Stimulated activated naive CD8-positive, alpha-beta T cell treated with anti-CD3 and anti-CD28 coated beads, Interleukin-15, amount 100 ng/mL, for 72 hours (primary cell): ENCODE data around the gene NUP210.

Experiments used
- ATAC-seq: fragments of 150-1000 bp; cut with Tn5 transposase; 2 replicates; pipeline ENCODE4 v1.10.0; 2021; ENCODE audit warnings: mild to moderate bottlenecking, moderate library complexity
- DNase-seq, 2 donors: peaks; one replicate each; pipeline ENCODE4 v3.0.0; 2021 to 2022
- H3K27ac Mint-ChIP-seq, 2 donors: one replicate each; pipeline ENCODE4 v1.8.0; 2022; ENCODE audit warnings: mild to moderate bottlenecking in 2 of 2, mixed read lengths in 2 of 2, moderate library complexity in 2 of 2
- H3K27me3 Mint-ChIP-seq: one replicate; pipeline ENCODE4 v1.8.0; 2022; ENCODE audit warnings: mixed read lengths
- H3K4me1 Mint-ChIP-seq: one replicate; pipeline ENCODE4 v1.8.0; 2022; ENCODE audit warnings: mild to moderate bottlenecking, mixed read lengths
- H3K4me3 Mint-ChIP-seq, 2 donors: one replicate each; pipeline ENCODE4 v1.8.0; 2022; ENCODE audit warnings: mild to moderate bottlenecking in 2 of 2, mixed read lengths in 2 of 2, moderate library complexity in 1 of 2
- H3K9me3 Mint-ChIP-seq, 2 donors: one replicate each; pipeline ENCODE4 v1.8.0; 2022; ENCODE audit warnings: mixed read lengths in 2 of 2

The NUP210 gene

GRCh38 chr3:13341229-13341905 is 78.8 kb downstream of the NUP210 start:
- Mint-ChIP-seq H3K9me3 (no peaks in the 10 kb centered on the region), H3K27ac (peak overlapping the region; percentile 27 to 83), H3K4me3 (no peak overlapping the region), H3K4me1 (peaks cover 11% of the 10 kb centered on the region), H3K27me3 (no peaks in the 10 kb centered on the region)
- DNase-seq (no peak), ATAC-seq (no peak)

- Mint-ChIP-seq H3K9me3 (no peaks in the 10 kb centered on the region), H3K4me1 (peaks cover 4% of the 10 kb centered on the region), H3K27ac (peak overlapping the region in 1 of 2 donors; percentile 34), H3K4me3 (no peak overlapping the region), H3K27me3 (no peaks in the 10 kb centered on the region)
- ATAC-seq (no peak), DNase-seq (no peak)
Measured at GRCh38 chr3:13339833-13340232, 80.3 kb downstream of the NUP210 start.

- no peaks in the 10 kb centered on the region for H3K9me3 Mint-ChIP-seq
- no peak overlapping the region for H3K4me3 Mint-ChIP-seq
- DNase-seq (no peak), ATAC-seq (no peak)
- H3K4me1 Mint-ChIP-seq: no peaks in the 10 kb centered on the region
- no peaks in the 10 kb centered on the region for H3K27me3 Mint-ChIP-seq
- H3K27ac Mint-ChIP-seq: peak overlapping the region in 1 of 2 donors; percentile 51
Measured at GRCh38 chr3:13338996-13339395, 81.1 kb downstream of the NUP210 start.

GRCh38 chr3:13338231-13338630 is 81.9 kb downstream of the NUP210 start:
- Mint-ChIP-seq H3K4me3 (no peak overlapping the region), H3K4me1 (no peaks in the 10 kb centered on the region), H3K9me3 (no peaks in the 10 kb centered on the region), H3K27ac (peak overlapping the region; percentile 51 to 65), H3K27me3 (no peaks in the 10 kb centered on the region)
- no peak for ATAC-seq
- DNase-seq: no peak

GRCh38 chr3:13336592-13336991 is 83.5 kb downstream of the NUP210 start:
- H3K4me3 Mint-ChIP-seq: no peak overlapping the region
- no peaks in the 10 kb centered on the region for H3K27me3 Mint-ChIP-seq
- H3K4me1 Mint-ChIP-seq: no peaks in the 10 kb centered on the region
- peak overlapping the region; percentile 65 to 87 for H3K27ac Mint-ChIP-seq
- ATAC-seq (no peak), DNase-seq (no peak)
- no peaks in the 10 kb centered on the region for H3K9me3 Mint-ChIP-seq

- no peaks in the 10 kb centered on the region for H3K27me3 Mint-ChIP-seq
- no peaks in the 10 kb centered on the region for H3K4me1 Mint-ChIP-seq
Measured at GRCh38 chr3:13335503-13335902, 84.6 kb downstream of the NUP210 start.

GRCh38 chr3:13335059-13335458 is 85.1 kb downstream of the NUP210 start:
- Mint-ChIP-seq H3K9me3 (no peaks in the 10 kb centered on the region), H3K4me1 (no peaks in the 10 kb centered on the region), H3K4me3 (no peak overlapping the region), H3K27ac (peak overlapping the region in 1 of 2 donors; percentile 86), H3K27me3 (no peaks in the 10 kb centered on the region)
- DNase-seq (no peak), ATAC-seq (no peak)

More at GRCh38 chr3:13335503-13335902, 84.6 kb downstream of the NUP210 start:
- no peak for DNase-seq
- peak overlapping the region in 1 of 2 donors; percentile 86 for H3K27ac Mint-ChIP-seq
- H3K4me3 Mint-ChIP-seq: no peak overlapping the region
- H3K9me3 Mint-ChIP-seq: no peaks in the 10 kb centered on the region
- ATAC-seq: no peak

- DNase-seq (no peak), ATAC-seq (no peak)
- H3K4me1 Mint-ChIP-seq: no peaks in the 10 kb centered on the region
- H3K27ac Mint-ChIP-seq: peak overlapping the region; percentile 80 to 87
- no peak overlapping the region for H3K4me3 Mint-ChIP-seq
- no peaks in the 10 kb centered on the region for H3K9me3 Mint-ChIP-seq
- no peaks in the 10 kb centered on the region for H3K27me3 Mint-ChIP-seq
Measured at GRCh38 chr3:13333236-13333897, 86.8 kb downstream of the NUP210 start.

GRCh38 chr3:13332740-13333139 is 87.4 kb downstream of the NUP210 start:
- Mint-ChIP-seq H3K4me1 (no peaks in the 10 kb centered on the region), H3K4me3 (no peak overlapping the region), H3K27me3 (no peaks in the 10 kb centered on the region), H3K9me3 (no peaks in the 10 kb centered on the region), H3K27ac (peak overlapping the region; percentile 80 to 87)
- ATAC-seq (peak; percentile 15), DNase-seq (no peak)

GRCh38 chr3:13332158-13332557 is 88.0 kb downstream of the NUP210 start:
- Mint-ChIP-seq H3K27ac (peak overlapping the region in 1 of 2 donors; percentile 77), H3K27me3 (no peaks in the 10 kb centered on the region), H3K4me1 (no peaks in the 10 kb centered on the region), H3K4me3 (no peak overlapping the region), H3K9me3 (no peaks in the 10 kb centered on the region)
- DNase-seq (no peak), ATAC-seq (no peak)

- Mint-ChIP-seq H3K4me3 (no peak overlapping the region), H3K4me1 (no peaks in the 10 kb centered on the region), H3K27me3 (no peaks in the 10 kb centered on the region), H3K27ac (peak overlapping the region in 1 of 2 donors; percentile 79), H3K9me3 (no peaks in the 10 kb centered on the region)
- DNase-seq: no peak
- ATAC-seq: no peak
Measured at GRCh38 chr3:13329746-13330145, 90.4 kb downstream of the NUP210 start.

- H3K27me3 Mint-ChIP-seq: no peaks in the 10 kb centered on the region
- DNase-seq (no peak), ATAC-seq (no peak)
- H3K27ac Mint-ChIP-seq: peak overlapping the region in 1 of 2 donors; percentile 65
- no peaks in the 10 kb centered on the region for H3K4me1 Mint-ChIP-seq
- no peaks in the 10 kb centered on the region for H3K9me3 Mint-ChIP-seq
- no peak overlapping the region for H3K4me3 Mint-ChIP-seq
Measured at GRCh38 chr3:13325892-13326443, 94.2 kb downstream of the NUP210 start.

- no peak for DNase-seq
- no peak for ATAC-seq
Measured at GRCh38 chr3:13324835-13325501, 95.2 kb downstream of the NUP210 start.

GRCh38 chr3:13323822-13324221 is 96.3 kb downstream of the NUP210 start:
- DNase-seq (no peak), ATAC-seq (peak; percentile 14)
- no peaks in the 10 kb centered on the region for H3K27me3 Mint-ChIP-seq
- no peaks in the 10 kb centered on the region for H3K9me3 Mint-ChIP-seq
- H3K4me1 Mint-ChIP-seq: peaks cover 4% of the 10 kb centered on the region
- peak overlapping the region in 1 of 2 donors; percentile 47 for H3K4me3 Mint-ChIP-seq
- H3K27ac Mint-ChIP-seq: peak overlapping the region in 1 of 2 donors; percentile 96

More at GRCh38 chr3:13324835-13325501, 95.2 kb downstream of the NUP210 start:
- Mint-ChIP-seq H3K4me1 (no peaks in the 10 kb centered on the region), H3K9me3 (no peaks in the 10 kb centered on the region), H3K27ac (peak overlapping the region; percentile 83 to 96), H3K4me3 (no peak overlapping the region), H3K27me3 (no peaks in the 10 kb centered on the region)

GRCh38 chr3:13322324-13322723 is 97.8 kb downstream of the NUP210 start:
- H3K27me3 Mint-ChIP-seq: no peaks in the 10 kb centered on the region
- H3K4me3 Mint-ChIP-seq: no peak overlapping the region
- DNase-seq: no peak
- H3K9me3 Mint-ChIP-seq: no peaks in the 10 kb centered on the region
- peaks cover 6% of the 10 kb centered on the region for H3K4me1 Mint-ChIP-seq
- no peak for ATAC-seq
- peak overlapping the region in 1 of 2 donors; percentile 48 for H3K27ac Mint-ChIP-seq
